GM21528 (cell line): ENCODE measurements around the gene GJE1.

ENCODE experiments used
- ATAC-seq: cut with Tn5 transposase; IDR thresholded peaks from one replicate; pipeline ENCODE4 v1.9.1; 2021; ENCODE audit warnings: mild to moderate bottlenecking, moderate library complexity; ENCODE audit not compliant: unreplicated experiment, low FRiP score

GJE1 gene

GRCh38 chr6:142162780-142163179 is 30.1 kb downstream of the GJE1 start:
- ATAC-seq, result no peak

- ATAC-seq, result no peak
These were observed 32.5 kb downstream of the GJE1 start for GRCh38 chr6:142165227-142165626.

GRCh38 chr6:142167071-142167470 is 34.3 kb downstream of the GJE1 start:
- no peak for ATAC-seq

DNA sequence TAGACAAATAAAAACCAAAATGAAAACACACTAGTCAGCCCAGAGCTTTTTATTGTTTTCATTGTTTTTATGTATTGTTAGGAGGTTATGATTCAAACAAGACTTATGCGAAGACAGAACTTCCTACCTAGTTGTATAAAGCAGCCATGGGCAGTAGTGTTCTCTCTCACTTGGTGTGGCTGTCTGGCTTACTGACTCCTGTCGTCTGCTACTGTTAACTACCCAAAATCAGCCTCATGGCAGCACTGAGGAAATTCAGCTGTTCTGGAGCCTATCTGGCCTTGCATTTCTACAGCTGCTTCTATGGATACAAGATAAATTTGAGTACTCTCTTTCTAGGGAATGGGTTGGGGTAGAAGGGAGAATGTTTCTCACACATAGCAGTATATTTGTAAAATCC is 34.8 kb downstream of the GJE1 start:
- ATAC-seq, result no peak

DNA sequence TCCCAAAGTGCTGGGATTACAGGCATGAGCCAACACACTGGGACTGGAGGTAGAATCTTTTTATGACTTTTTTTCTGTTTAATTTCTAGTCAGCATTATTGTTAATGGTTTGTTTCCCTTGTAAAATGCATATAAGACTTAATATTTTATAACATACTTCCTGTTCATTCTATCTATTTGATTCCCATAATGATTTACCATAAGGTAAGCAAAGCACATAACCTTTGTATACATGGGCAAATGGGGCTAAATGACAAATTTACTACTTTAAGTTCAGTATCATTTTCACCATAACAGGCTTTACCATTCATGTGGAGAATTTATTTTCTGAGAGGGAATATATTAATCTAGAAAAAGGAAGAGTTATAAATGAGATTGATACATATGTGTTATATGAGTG is 38.6 kb downstream of the GJE1 start:
- no peak for ATAC-seq

- no peak for ATAC-seq
These were observed 40.0 kb downstream of the GJE1 start for GRCh38 chr6:142172758-142173157.

DNA sequence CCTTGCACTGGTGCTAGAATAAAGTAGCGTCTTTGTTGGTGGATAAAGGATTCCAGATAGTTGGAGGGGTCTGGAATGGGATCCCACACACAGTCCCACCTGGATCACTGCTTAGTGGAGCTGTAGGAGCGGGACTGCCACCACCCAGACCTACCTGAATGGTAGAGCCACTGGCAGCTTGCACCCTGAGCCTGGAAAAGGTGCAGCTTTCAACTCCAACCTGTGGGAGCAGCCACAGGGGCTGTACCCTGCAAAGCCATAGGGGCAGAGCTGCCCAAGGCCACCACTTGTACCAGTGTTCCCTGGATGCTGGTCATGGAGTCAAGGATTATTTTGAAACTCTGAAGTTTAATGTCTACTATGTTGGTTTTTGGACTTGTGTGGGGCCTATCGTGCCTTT is 41.3 kb downstream of the GJE1 start:
- ATAC-seq, result no peak

DNA sequence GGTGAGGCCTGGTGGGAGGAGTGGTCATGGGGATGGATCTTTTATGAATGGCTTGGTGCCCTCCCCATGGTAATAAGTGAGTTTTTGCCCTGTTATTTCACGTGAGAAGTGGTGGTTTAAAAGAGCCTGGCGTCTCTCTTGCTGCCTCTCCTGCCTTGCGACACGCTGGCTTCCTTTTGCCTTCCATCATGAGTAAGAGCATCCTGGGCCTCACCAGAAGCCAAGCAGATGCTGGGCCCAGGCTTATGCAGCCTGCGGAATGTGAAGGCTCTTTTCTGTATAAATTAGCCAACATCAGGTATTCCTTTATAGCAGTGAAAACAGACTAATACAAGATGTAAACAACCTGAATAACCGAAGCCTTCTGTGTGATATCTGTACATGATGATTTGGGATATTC is 42.0 kb downstream of the GJE1 start:
- ATAC-seq, result no peak

GRCh38 chr6:142178129-142178528 is 45.4 kb downstream of the GJE1 start:
- no peak for ATAC-seq

DNA sequence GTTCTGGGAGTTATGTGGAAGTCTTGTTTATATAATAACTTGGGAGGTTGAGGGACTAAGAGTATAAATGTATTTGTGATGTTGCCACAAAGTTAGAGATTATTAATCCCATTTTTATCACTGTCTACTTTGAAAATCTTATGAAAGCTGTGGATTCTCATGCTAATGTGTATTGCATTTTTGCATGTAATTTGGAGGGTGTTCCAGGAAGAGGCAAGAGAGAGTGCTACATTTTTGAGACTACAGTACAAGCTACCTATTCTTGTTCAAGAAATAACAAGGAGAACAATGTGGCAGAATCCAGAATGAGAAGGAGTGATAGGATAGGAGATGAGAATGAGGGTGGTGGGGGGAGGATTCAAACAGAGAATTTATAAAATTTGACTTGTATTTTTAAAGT is 49.3 kb downstream of the GJE1 start:
- ATAC-seq, result no peak

GRCh38 chr6:142183351-142183750 is 50.6 kb downstream of the GJE1 start:
- no peak for ATAC-seq

DNA sequence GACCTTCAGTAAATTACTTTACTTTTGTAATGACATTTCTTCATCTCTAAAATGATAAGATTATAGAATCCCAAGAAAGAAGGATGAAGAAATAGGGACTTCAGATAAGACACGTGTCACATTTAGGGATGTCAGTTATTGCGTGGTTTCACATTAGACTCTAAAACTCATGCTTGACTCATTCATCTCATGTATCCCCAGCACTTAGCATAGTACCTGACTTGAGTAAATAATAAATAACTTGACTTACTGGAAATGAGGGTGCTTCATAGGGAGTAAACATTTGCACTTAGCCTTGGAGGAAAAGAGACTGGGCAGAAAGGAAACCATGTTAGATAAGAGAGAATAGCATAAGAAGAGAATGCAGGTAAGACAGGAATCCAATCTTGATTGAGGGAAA is 51.6 kb downstream of the GJE1 start:
- ATAC-seq, result no peak
